Caco-2 (cell line): Measurements from ENCODE around the gene TMEM266. TPM values are rescaled to one million over a fixed set of nuclear protein-coding genes. Genes with fewer than 3 reads are reported as not detected.

ENCODE experiments used
- BruUV-seq: library from RNA; stranded (reverse); fragments of 400-500 nt; replicated peaks from 2 replicates; lab custom pipeline; 2021; lab: Mats Ljungman, UMichigan
- CTCF ChIA-PET: fragments of 300-600 bp; sonication (Branson Sonifier 250); formaldehyde crosslinking; loops from one replicate; lab custom pipeline; 2022; ENCODE audit warnings: antibody characterized with exemption; lab: Charles Lee
- POLR2A ChIA-PET: fragments of 300-600 bp; sonication (Branson Sonifier 250); formaldehyde crosslinking; loops from one replicate; lab custom pipeline; 2022; ENCODE audit warnings: antibody characterized with exemption; lab: Charles Lee
- DNase-seq, 2 experiments: peaks; one replicate each; pipeline versions ENCODE4 v3.0.0 to v3.0.0-alpha.2; 2020 to 2022
- H3K27me3 ChIP-seq: replicated peaks from 2 replicates; pipeline ENCODE4 v1.6.0; 2011; ENCODE audit warnings: low read length; ENCODE audit not compliant: control insufficient read depth, insufficient read depth
- H3K36me3 ChIP-seq: 2 replicates; pipeline ENCODE4 v1.5.1; 2011; ENCODE audit warnings: low read length; ENCODE audit not compliant: control insufficient read depth, insufficient read depth
- H3K4me1 ChIP-seq: fragments of 250-450 bp; sonication (Bioruptor Pico); 2 replicates; pipeline ENCODE4 v1.5.1; 2020; ENCODE audit warnings: mild to moderate bottlenecking
- H3K4me3 ChIP-seq: 2 replicates; pipeline ENCODE4 v1.5.1; 2011; ENCODE audit warnings: low read depth, mild to moderate bottlenecking, control low read depth, low read length
- H3K9me3 ChIP-seq: fragments of 250-450 bp; sonication (Bioruptor Pico); 2 replicates; pipeline ENCODE4 v1.5.1; 2020; ENCODE audit warnings: mild to moderate bottlenecking, moderate library complexity
- H3K27ac Mint-ChIP-seq: one replicate; pipeline ENCODE4 v1.8.0; 2022; ENCODE audit warnings: mixed read lengths; ENCODE audit not compliant: unreplicated experiment
- H3K27me3 Mint-ChIP-seq: one replicate; pipeline ENCODE4 v1.8.0; 2022; ENCODE audit warnings: mixed read lengths; ENCODE audit not compliant: insufficient read depth, unreplicated experiment
- H3K36me3 Mint-ChIP-seq: one replicate; pipeline ENCODE4 v1.8.0; 2022; ENCODE audit warnings: mild to moderate bottlenecking, mixed read lengths; ENCODE audit not compliant: insufficient read depth, unreplicated experiment
- H3K4me1 Mint-ChIP-seq: one replicate; pipeline ENCODE4 v1.8.0; 2022; ENCODE audit warnings: low read depth, mixed read lengths; ENCODE audit not compliant: unreplicated experiment
- H3K4me3 Mint-ChIP-seq: one replicate; pipeline ENCODE4 v1.8.0; 2022; ENCODE audit warnings: mild to moderate bottlenecking, moderate library complexity, mixed read lengths; ENCODE audit not compliant: unreplicated experiment
- H3K9me3 Mint-ChIP-seq: one replicate; pipeline ENCODE4 v1.8.0; 2022; ENCODE audit warnings: mixed read lengths; ENCODE audit not compliant: unreplicated experiment
- CTCF ChIP-seq, 2 experiments: fragments of 200-600 bp in 1 of 2; IDR thresholded peaks; 1 replicate in 1 of 2; 2 replicates in 1 of 2; pipeline versions ENCODE4 v1.5.1 to v1.8.0; 2011 to 2022; ENCODE audit warnings: antibody characterized with exemption in 1 of 2, control low read depth in 1 of 2, inconsistent platforms in 1 of 2, low read depth in 1 of 2, low read length in 1 of 2, mild to moderate bottlenecking in 1 of 2, moderate library complexity in 1 of 2; ENCODE audit not compliant: insufficient read depth in 1 of 2, severe bottlenecking in 1 of 2, unreplicated experiment in 1 of 2
- intact Hi-C: fragments of 100-400 bp; cut with micrococcal nuclease; formaldehyde crosslinking; loops from one replicate; pipeline ENCODE4 v1.10.0; 2022; ENCODE audit not compliant: unreplicated experiment
- total RNA-seq: library from RNA; stranded (reverse); gene quantifications from 2 replicates; pipeline ENCODE4 v1.2.3, GENCODE V29; 2022

The TMEM266 gene
- total RNA-seq, 1 experiment from 2014 or later = 0.27 TPM

GRCh38 chr15:76127169-76127568, 67.4 kb downstream of the TMEM266 start:
- TF ChIP-seq CTCF (IDR thresholded peaks at IDR 0.05; ENCODE audit: insufficient read depth in 1 of 2, low read depth in 1 of 2, low read length in 1 of 2, severe bottlenecking in 1 of 2, unreplicated experiment in 1 of 2) = no peak
- BruUV-seq = no TSS peak
- H3K4me3 ChIP-seq = no peak overlapping the region
- Mint-ChIP-seq H3K9me3 (no peaks in the 10 kb centered on the region), H3K4me1 (no peaks in the 10 kb centered on the region), H3K4me3 (no peak overlapping the region), H3K36me3 (no peaks in the 10 kb centered on the region), H3K27me3 (peaks cover 3% of the 10 kb centered on the region), H3K27ac (no peak overlapping the region)
- CTCF ChIA-PET = interaction anchor here (1.9 kb wide), 1 partner anchor 12 kb away, joined by 13 read pairs; no protein-coding TSS in a partner anchor
- no peaks in the 10 kb centered on the region for H3K36me3 ChIP-seq
- intact Hi-C loops = no loop called here
- no peaks in the 10 kb centered on the region for H3K9me3 ChIP-seq
- POLR2A ChIA-PET = no interaction called here
- H3K27me3 ChIP-seq = no peaks in the 10 kb centered on the region; the same call in 1 of the 2 replicates
- no peaks in the 10 kb centered on the region for H3K4me1 ChIP-seq
- no peak for DNase-seq

- H3K36me3 Mint-ChIP-seq = no peaks in the 10 kb centered on the region
- no peak for TF ChIP-seq CTCF (IDR thresholded peaks at IDR 0.05; ENCODE audit: insufficient read depth in 1 of 2, low read depth in 1 of 2, low read length in 1 of 2, severe bottlenecking in 1 of 2, unreplicated experiment in 1 of 2)
Observed at GRCh38 chr15:76127880-76128279, 68.1 kb downstream of the TMEM266 start.

GRCh38 chr15:76134537-76134936, 74.8 kb downstream of the TMEM266 start:
- H3K4me1 Mint-ChIP-seq = no peaks in the 10 kb centered on the region
- H3K9me3 Mint-ChIP-seq = no peaks in the 10 kb centered on the region
- Histone ChIP-seq H3K9me3 (no peaks in the 10 kb centered on the region), H3K36me3 (no peaks in the 10 kb centered on the region), H3K4me3 (no peak overlapping the region), H3K27me3 (no peaks in the 10 kb centered on the region; the same call in 1 of the 2 replicates), H3K4me1 (no peaks in the 10 kb centered on the region)
- no peak overlapping the region for H3K4me3 Mint-ChIP-seq
- DNase-seq = no peak
- BruUV-seq = no TSS peak
- TF ChIP-seq CTCF (IDR thresholded peaks at IDR 0.05; ENCODE audit: insufficient read depth in 1 of 2, low read depth in 1 of 2, low read length in 1 of 2, severe bottlenecking in 1 of 2, unreplicated experiment in 1 of 2) = no peak
- intact Hi-C loops = no loop called here
- no peaks in the 10 kb centered on the region for H3K36me3 Mint-ChIP-seq
- no peak overlapping the region for H3K27ac Mint-ChIP-seq
- H3K27me3 Mint-ChIP-seq = peaks cover 3% of the 10 kb centered on the region
- CTCF ChIA-PET = no interaction called here
- POLR2A ChIA-PET = no interaction called here

More at GRCh38 chr15:76127880-76128279, 68.1 kb downstream of the TMEM266 start:
- no peaks in the 10 kb centered on the region; the same call in 1 of the 2 replicates for H3K27me3 ChIP-seq
- H3K36me3 ChIP-seq = no peaks in the 10 kb centered on the region
- intact Hi-C loops = no loop called here
- BruUV-seq = no TSS peak
- POLR2A ChIA-PET = no interaction called here
- Mint-ChIP-seq H3K9me3 (no peaks in the 10 kb centered on the region), H3K27ac (no peak overlapping the region), H3K4me3 (no peak overlapping the region), H3K27me3 (peaks cover 3% of the 10 kb centered on the region), H3K4me1 (no peaks in the 10 kb centered on the region)
- H3K4me3 ChIP-seq = no peak overlapping the region
- DNase-seq = no peak
- H3K4me1 ChIP-seq = no peaks in the 10 kb centered on the region
- H3K9me3 ChIP-seq = no peaks in the 10 kb centered on the region
- CTCF ChIA-PET = interaction anchor here (1.9 kb wide), 1 partner anchor 11 kb away, joined by 13 read pairs; no protein-coding TSS in a partner anchor
